Neural progenitor cell (in vitro differentiated cells): Measurements from ENCODE around the gene RUNX3.

Experiments
- CTCF ChIP-seq: fragments of 200-600 bp; sonication (generic); IDR thresholded peaks from 2 replicates; pipeline ENCODE4 v1.5.1; 2017; ENCODE audit warnings: antibody characterized with exemption, mild to moderate bottlenecking
- EZH2 ChIP-seq: fragments of 200-600 bp; sonication (generic); IDR thresholded peaks from 2 replicates; pipeline ENCODE4 v1.6.1; 2017; ENCODE audit warnings: antibody characterized with exemption, mild to moderate bottlenecking, moderate library complexity

DNA sequence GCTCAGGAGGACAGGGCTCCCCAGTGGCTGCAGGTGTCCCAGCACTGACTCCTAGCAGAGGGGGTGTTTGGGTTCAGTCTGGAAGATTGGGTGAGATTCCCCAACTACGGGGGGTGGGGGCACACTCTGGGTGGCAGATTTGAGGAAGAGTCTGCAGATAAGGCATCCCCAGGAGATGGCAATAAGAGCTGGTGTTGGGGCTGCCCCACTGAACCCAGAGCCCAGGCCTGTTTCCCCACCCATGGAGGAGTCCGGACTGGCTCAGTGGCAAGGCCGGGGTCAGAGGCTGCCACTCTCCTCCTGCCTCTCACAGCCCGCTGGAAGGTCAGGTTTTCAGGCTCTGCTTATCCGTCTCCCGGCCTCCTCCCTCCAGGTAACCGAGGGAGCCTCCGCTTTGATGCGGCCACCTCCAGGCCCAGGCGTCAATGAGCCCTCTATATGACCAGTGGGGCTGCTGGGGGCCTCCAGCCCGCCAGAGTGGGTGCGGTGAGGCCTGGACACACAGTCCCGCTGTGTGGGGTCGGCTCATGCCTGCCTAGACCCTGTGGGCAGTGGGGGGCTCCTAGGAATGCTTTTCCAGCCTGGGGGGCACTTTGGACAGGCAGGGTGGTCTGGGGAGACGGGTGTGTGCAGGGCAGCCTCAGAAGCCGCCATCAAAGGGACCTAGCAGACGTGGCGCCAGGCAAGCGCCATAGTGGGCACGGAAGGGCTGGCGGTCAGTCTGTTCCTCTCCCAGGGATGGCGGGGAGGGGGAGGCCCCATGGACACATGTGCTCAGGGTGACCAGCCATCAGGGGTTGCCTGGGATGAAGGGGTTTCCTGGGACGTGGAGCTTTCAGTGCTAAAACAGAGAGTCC, 28.9 kb upstream of the RUNX3 start:
- TF ChIP-seq CTCF (no peak), EZH2 (no peak)
